LNCaP clone FGC (cell line): ENCODE measurements around the gene SP100.

Source experiments
- DNase-seq: peaks from one replicate; pipeline ENCODE4 v3.0.0-alpha.2; 2011; ENCODE audit warnings: low read depth
- H3K4me3 ChIP-seq: 2 replicates; pipeline ENCODE4 v1.5.1; 2011; ENCODE audit warnings: mild to moderate bottlenecking, low read depth, low read length, control low read depth
- CTCF ChIP-seq: IDR thresholded peaks from 2 replicates; pipeline ENCODE4 v1.5.1; 2012; ENCODE audit warnings: mild to moderate bottlenecking; ENCODE audit not compliant: control insufficient read depth, insufficient read depth; ENCODE audit errors: extremely low read depth

SP100 gene

GRCh38 chr2:230503798-230504197, 87.8 kb downstream of the SP100 start:
- no peak for DNase-seq

GRCh38 chr2:230505162-230505561, 89.2 kb downstream of the SP100 start:
- TF ChIP-seq CTCF, result no peak
- DNase-seq, result no peak
- no peak overlapping the region for H3K4me3 ChIP-seq

More at GRCh38 chr2:230503798-230504197, 87.8 kb downstream of the SP100 start:
- no peak for TF ChIP-seq CTCF
- H3K4me3 ChIP-seq, result no peak overlapping the region

- no peak for DNase-seq
- no peak overlapping the region for H3K4me3 ChIP-seq
- no peak for TF ChIP-seq CTCF
These were observed 97.2 kb downstream of the SP100 start for GRCh38 chr2:230512955-230513748.

GRCh38 chr2:230520061-230520874, 104.3 kb downstream of the SP100 start:
- TF ChIP-seq CTCF, result no peak
- no peak overlapping the region for H3K4me3 ChIP-seq
- DNase-seq, result no peak

- no peak for TF ChIP-seq CTCF
- DNase-seq, result no peak
- no peak overlapping the region for H3K4me3 ChIP-seq
These were observed 104.8 kb downstream of the SP100 start for GRCh38 chr2:230520875-230521155.

- H3K4me3 ChIP-seq, result no peak overlapping the region
- no peak for DNase-seq
- TF ChIP-seq CTCF, result no peak
These were observed 105.4 kb downstream of the SP100 start for GRCh38 chr2:230521386-230521785.

- DNase-seq, result no peak
- no peak for TF ChIP-seq CTCF
- no peak overlapping the region for H3K4me3 ChIP-seq
These were observed 109.7 kb downstream of the SP100 start for GRCh38 chr2:230525682-230526081.
